HEK293T (cell line): ENCODE data around the gene CD1D.
A peak's percentile ranks its signal among the peaks of the same experiment; 100 is the strongest.
"Not testable (repeated sequence)": the region's sequence is repeated elsewhere in the genome, so short reads cannot be mapped to it uniquely, and the experiment has no call there.

Source experiments
- CTCF ChIA-PET: fragments of 350-600 bp; formaldehyde crosslinking; extraction: SDS; loops from one replicate; lab custom pipeline; 2021; ENCODE audit warnings: antibody characterized with exemption, inconsistent platforms; lab: Yijun Ruan, JAX
- POLR2A ChIA-PET: fragments of 350-600 bp; formaldehyde crosslinking; extraction: SDS; loops from one replicate; lab custom pipeline; 2020; ENCODE audit warnings: antibody characterized with exemption, inconsistent platforms; lab: Yijun Ruan, JAX
- DNase-seq: peaks from one replicate; pipeline ENCODE4 v3.0.0; 2012; ENCODE audit warnings: mixed read lengths; ENCODE audit errors: extremely low spot score
- ARNT ChIP-seq: fragments of 450-650 bp; IDR thresholded peaks from 2 replicates; pipeline ENCODE4 v1.6.1; 2017; ENCODE audit warnings: mild to moderate bottlenecking
- BHLHE40 ChIP-seq: fragments of 450-650 bp; IDR thresholded peaks from 2 replicates; pipeline ENCODE4 v1.6.1; 2016; ENCODE audit warnings: mild to moderate bottlenecking, moderate library complexity, borderline replicate concordance
- CTBP1 ChIP-seq: fragments of 450-650 bp; IDR thresholded peaks from 2 replicates; pipeline ENCODE4 v1.6.1; 2016; ENCODE audit warnings: borderline replicate concordance
- ELF4 ChIP-seq: fragments of 450-650 bp; IDR thresholded peaks from 2 replicates; pipeline ENCODE4 v1.6.1; 2017; ENCODE audit warnings: antibody characterized with exemption
- FOXA1 ChIP-seq: fragments of 450-650 bp; IDR thresholded peaks from 2 replicates; pipeline ENCODE4 v1.6.1; 2016; ENCODE audit warnings: mild to moderate bottlenecking
- FOXK2 ChIP-seq: fragments of 450-650 bp; IDR thresholded peaks from 2 replicates; pipeline ENCODE4 v1.6.1; 2016; ENCODE audit warnings: mild to moderate bottlenecking
- FOXM1 ChIP-seq: fragments of 450-650 bp; IDR thresholded peaks from 2 replicates; pipeline ENCODE4 v1.6.1; 2017; ENCODE audit warnings: mild to moderate bottlenecking, borderline replicate concordance
- HDGF ChIP-seq: fragments of 450-650 bp; IDR thresholded peaks from 2 replicates; pipeline ENCODE4 v1.6.1; 2017; ENCODE audit warnings: antibody characterized with exemption, borderline replicate concordance
- L3MBTL2 ChIP-seq: fragments of 450-650 bp; conservative IDR thresholded peaks from 2 replicates; pipeline ENCODE4 v1.6.1; 2016; ENCODE audit warnings: mild to moderate bottlenecking
- LEF1 ChIP-seq: fragments of 450-650 bp; IDR thresholded peaks from 2 replicates; pipeline ENCODE4 v1.6.1; 2017; ENCODE audit warnings: mild to moderate bottlenecking, borderline replicate concordance
- NFRKB ChIP-seq: fragments of 450-650 bp; IDR thresholded peaks from 2 replicates; pipeline ENCODE4 v1.6.1; 2016; ENCODE audit warnings: mild to moderate bottlenecking, moderate library complexity
- PKNOX1 ChIP-seq: fragments of 450-650 bp; IDR thresholded peaks from 2 replicates; pipeline ENCODE4 v1.6.1; 2016
- SP1 ChIP-seq: fragments of 450-650 bp; IDR thresholded peaks from 2 replicates; pipeline ENCODE4 v1.6.1; 2017
- SUZ12 ChIP-seq: fragments of 450-650 bp; IDR thresholded peaks from 2 replicates; pipeline ENCODE4 v1.6.1; 2016; ENCODE audit warnings: mild to moderate bottlenecking
- TARDBP ChIP-seq: fragments of 450-650 bp; IDR thresholded peaks from 2 replicates; pipeline ENCODE4 v1.6.1; 2016
- ZNF384 ChIP-seq: fragments of 450-650 bp; IDR thresholded peaks from 2 replicates; pipeline ENCODE4 v1.6.1; 2016

The CD1D gene

GRCh38 chr1:158176399-158176798, 4.3 kb upstream of the CD1D start:
- CTCF ChIA-PET = no interaction called here
- TF ChIP-seq BHLHE40 = no peak
- no peak for TF ChIP-seq L3MBTL2
- TF ChIP-seq ARNT = no peak
- no peak for TF ChIP-seq SP1
- no peak for TF ChIP-seq NFRKB
- TF ChIP-seq ZNF384 = no peak
- TF ChIP-seq FOXA1 = no peak
- no peak for TF ChIP-seq LEF1
- TF ChIP-seq CTBP1 = no peak
- TF ChIP-seq ELF4 = no peak
- no peak for DNase-seq
- POLR2A ChIA-PET = no interaction called here

DNA sequence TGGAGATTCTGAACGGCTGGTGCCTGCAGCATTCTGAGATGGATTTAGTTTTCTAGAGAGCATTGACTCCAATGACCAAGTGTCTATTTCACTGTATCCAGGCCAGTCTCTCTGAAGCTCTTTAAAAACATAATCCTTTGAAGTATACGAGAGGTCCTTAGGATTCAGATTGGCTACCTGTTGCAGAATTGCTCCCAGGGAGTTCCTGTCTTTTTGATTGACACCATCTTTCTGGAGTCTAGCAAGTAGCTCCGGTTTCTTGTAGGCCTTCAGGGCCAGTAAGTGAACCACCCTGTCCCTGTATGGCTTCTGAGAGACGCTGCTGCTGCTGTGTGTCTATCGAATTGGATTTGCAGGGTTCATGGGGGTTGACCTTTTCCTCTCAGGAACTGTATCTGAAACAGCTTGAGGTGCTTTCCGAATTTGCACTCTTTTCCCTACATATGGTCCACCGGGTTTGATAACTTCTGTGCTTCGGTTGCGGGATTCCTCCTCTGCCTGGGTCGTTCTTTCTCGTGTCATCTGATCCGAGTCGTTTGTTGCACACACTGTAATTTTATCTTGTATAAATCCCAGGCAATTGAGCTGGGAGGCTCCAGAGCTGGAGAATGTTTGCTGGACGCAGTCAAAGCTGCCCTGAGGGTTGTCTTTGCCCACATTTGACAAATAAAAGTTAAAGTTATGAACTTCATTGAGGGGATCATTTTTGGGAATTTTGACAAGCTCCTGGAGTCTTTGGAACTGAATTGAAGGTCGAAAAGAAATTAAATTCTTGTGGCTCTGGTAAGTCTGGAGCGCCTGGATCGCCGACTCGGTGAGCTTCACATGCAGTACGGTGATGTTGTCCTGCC, 3.6 kb upstream of the CD1D start:
- CTCF ChIA-PET = interaction anchor here (0.6 to 1.0 kb wide), 3 partner anchors 188 to 1722 kb away, joined by 3 read pairs; no protein-coding TSS in a partner anchor
- TF ChIP-seq L3MBTL2 = 0 out of 2 replicates have a peak, but pooled peaks have one; percentile 13
- peak; percentile 75 for TF ChIP-seq PKNOX1
- not testable (repeated sequence) for DNase-seq
- POLR2A ChIA-PET = interaction anchor here (1.0 kb wide), 2 partner anchors 9 to 215 kb away, joined by 3 read pairs; no protein-coding TSS in a partner anchor

- ChIA-PET POLR2A (interaction anchor here (1.0 kb wide), 2 partner anchors 8 to 216 kb away, joined by 3 read pairs; no protein-coding TSS in a partner anchor), CTCF (interaction anchor here (0.6 to 1.0 kb wide), 2 partner anchors 188 to 1518 kb away, joined by 3 read pairs; no protein-coding TSS in a partner anchor)
- TF ChIP-seq L3MBTL2 = peak; percentile 7; the same call in 1 of the 2 replicates
- no peak for TF ChIP-seq ZNF384
- peak; percentile 87 for DNase-seq
Observed at GRCh38 chr1:158177700-158178450, 2.8 kb upstream of the CD1D start.

GRCh38 chr1:158179301-158180041, 1.2 kb upstream of the CD1D start:
- ChIA-PET CTCF (no interaction called here), POLR2A (no interaction called here)
- TF ChIP-seq FOXM1 = no peak
- TF ChIP-seq ARNT = no peak
- TF ChIP-seq LEF1 = no peak
- TF ChIP-seq TARDBP = no peak
- TF ChIP-seq FOXK2 = no peak
- TF ChIP-seq HDGF = no peak
- TF ChIP-seq ZNF384 = no peak
- TF ChIP-seq PKNOX1 = no peak
- TF ChIP-seq ELF4 = no peak
- no peak for TF ChIP-seq SUZ12
- no peak for TF ChIP-seq BHLHE40
- TF ChIP-seq FOXA1 = no peak
- no peak for TF ChIP-seq L3MBTL2
- no peak for TF ChIP-seq CTBP1
- TF ChIP-seq SP1 = no peak
- no peak for TF ChIP-seq NFRKB
- no peak for DNase-seq

DNA sequence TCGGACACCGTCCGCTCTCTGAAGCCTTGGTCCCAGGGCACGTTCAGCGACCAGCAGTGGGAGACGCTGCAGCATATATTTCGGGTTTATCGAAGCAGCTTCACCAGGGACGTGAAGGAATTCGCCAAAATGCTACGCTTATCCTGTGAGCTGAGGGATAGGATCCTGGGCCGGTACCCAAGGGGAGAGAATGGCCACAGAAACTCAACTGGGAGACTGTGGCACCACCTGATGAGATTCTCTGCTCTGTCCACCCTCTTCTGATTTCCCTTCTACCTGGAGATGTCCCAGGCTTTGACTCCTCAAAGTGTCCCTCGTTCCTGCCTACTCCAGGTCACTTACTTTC, 855 bp downstream of the CD1D start:
- TF ChIP-seq LEF1 (no peak), FOXM1 (no peak), SP1 (no peak), FOXA1 (no peak), ARNT (no peak)
- ChIA-PET CTCF (interaction anchor here (0.8 to 0.9 kb wide), 2 partner anchors 15 to 22 kb away, joined by 3 read pairs; no protein-coding TSS in a partner anchor), POLR2A (interaction anchor here (1.3 kb wide), 1 partner anchor 15 kb away, joined by 3 read pairs; no protein-coding TSS in a partner anchor)
- DNase-seq = no peak

GRCh38 chr1:158185770-158186169, 5.1 kb downstream of the CD1D start:
- DNase-seq = no peak
- ChIA-PET CTCF (interaction anchor here (2.1 kb wide), 1 partner anchor 18 kb away, joined by 6 read pairs; no protein-coding TSS in a partner anchor), POLR2A (no interaction called here)
- TF ChIP-seq BHLHE40 (no peak), ZNF384 (no peak), L3MBTL2 (no peak), LEF1 (no peak), FOXA1 (no peak), ARNT (no peak), CTBP1 (no peak), TARDBP (no peak), FOXM1 (no peak), SP1 (no peak), NFRKB (no peak), ELF4 (no peak), SUZ12 (no peak), HDGF (no peak), PKNOX1 (no peak), FOXK2 (no peak)
